ENCODE results near the gene CRTAC1.

CRTAC1 gene

DNA sequence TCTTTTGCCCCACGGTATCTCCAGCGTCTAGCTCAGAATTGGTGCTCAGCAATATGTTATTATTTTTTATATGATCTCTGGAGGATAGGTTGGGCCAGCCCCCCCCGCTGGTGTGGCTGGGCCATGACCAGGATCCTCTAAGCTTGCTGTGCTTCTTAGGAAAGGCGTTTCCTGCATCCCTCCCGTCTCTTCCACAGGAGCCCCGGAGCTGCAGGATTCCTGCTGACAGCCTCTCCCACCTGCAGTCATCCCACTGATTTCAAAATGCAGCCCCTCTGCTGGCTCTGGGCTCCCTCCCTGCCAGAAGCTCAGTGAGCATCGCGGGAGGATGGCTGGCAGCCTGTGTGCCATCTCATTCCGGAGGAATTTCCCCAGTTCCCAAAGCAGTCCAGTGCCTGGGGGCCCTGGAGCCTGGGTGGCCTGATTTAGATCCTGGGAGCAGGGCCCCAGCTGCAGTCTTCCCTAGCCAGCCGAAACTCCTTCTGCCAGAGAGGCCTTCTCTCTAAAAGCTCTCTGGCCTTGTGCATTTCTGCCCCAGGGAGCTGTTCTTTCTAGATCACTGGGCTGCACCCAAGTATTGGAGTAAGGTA is 202.6 kb downstream of the CRTAC1 start:
- no peak for DNase-seq

GRCh38 chr10:97826892-97827291 is 203.5 kb downstream of the CRTAC1 start:
- no peak for DNase-seq

DNA sequence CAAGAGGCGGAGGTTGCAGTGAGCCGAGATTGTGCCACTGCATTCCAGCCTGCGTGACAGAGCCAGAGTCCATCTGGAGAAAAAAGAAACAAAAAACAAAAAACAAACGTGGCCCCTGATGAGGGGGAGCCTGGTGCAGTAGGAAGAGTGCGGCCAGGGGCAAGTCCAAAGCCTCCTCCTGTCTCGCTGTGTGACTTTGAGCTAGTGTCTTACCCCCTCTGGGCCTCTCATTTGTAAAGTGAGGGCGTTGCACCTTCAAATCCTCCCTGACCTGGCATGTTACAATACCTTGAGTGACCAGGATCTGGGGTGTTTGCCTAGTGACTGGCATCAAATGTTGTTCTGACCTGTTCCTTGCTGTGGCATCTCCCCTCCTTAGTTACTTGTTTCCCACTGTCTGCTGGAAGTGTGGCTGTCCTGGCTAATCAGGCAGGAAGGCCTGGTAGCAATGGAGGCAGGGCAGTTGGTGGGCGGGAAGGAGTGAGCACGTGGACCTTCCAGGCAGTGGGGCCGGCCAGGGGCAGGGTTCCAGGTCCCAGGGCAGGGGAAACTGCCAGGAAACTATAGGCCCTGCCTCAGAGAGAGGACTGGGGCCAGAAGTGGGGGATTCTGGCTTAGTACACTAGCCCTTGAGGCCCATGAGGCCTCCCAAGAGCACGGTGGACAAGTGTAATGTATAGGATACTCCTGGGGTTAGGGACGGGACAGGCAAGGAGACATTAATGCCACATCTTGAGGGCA is 205.2 kb downstream of the CRTAC1 start:
- DNase-seq = no peak

DNA sequence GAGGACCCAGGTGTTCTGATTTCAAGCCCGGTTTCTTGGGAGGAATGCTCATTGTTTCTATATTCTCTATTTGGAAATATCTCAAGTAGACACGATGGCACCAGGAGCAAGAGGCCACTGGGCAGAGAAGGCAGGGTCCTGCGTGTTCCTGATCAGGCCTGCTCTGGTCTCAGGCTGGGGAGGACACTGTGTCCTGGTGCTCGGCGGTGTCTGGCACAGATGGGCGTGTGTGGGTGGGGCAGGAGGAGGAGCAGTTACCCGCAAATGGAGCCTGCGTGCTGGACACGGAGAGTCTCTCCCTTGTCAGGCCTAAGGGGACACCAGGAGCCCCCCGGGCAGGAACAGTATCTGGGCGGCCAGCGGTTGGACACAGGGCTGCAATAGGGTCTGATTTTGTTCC is 206.7 kb downstream of the CRTAC1 start:
- DNase-seq = no peak

DNA sequence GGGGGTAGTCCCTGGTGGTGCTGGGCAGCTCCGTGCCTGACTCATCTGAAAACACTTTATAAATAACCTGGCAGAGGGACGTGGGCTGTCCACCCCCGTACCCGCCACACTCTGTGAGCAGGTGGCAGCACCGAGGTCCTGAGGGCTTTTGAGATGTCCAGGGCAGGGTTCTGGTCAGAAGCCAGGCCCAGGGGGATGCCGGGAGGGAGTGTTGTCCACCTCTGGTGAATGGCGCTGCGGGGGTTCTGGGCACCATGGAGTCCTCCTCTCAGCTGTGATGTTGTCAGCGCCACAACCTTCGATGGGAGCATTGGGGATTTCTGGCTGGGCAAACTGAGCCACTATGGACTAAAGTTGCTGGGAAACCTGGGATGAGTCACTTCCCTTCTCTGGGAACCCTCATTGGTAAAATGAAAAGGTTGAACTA is 208.1 kb downstream of the CRTAC1 start:
- DNase-seq = no peak

GRCh38 chr10:97821308-97822038 is 208.9 kb downstream of the CRTAC1 start:
- no peak for DNase-seq

DNA sequence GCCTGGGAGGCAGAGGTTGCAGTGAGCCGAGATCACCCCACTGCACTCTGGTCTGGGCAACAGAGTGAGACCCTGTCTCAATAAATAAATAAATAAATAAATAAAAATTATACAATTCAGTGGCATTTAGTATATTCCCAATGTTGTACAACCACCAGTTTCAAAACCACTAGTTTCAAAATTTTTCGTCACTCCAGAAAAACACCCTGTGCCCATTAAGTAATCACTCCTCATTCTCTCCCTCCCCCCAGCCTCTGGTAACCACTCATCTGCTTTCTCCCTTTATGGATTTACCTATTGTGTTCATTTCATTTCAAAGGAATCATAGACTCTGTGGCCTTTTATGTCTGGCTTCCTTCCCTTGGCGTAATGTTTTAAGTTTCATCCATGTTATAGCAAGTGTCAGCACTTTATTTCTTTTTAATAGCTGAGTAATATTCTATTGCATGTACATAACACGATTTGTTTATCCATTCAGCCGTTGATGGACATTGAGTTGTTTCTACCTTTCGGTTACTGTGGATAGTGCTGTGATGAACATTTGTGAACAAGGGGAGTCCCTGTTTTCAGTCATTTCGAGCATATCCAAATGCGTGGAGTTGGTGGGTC is 210.2 kb downstream of the CRTAC1 start:
- no peak for DNase-seq

DNA sequence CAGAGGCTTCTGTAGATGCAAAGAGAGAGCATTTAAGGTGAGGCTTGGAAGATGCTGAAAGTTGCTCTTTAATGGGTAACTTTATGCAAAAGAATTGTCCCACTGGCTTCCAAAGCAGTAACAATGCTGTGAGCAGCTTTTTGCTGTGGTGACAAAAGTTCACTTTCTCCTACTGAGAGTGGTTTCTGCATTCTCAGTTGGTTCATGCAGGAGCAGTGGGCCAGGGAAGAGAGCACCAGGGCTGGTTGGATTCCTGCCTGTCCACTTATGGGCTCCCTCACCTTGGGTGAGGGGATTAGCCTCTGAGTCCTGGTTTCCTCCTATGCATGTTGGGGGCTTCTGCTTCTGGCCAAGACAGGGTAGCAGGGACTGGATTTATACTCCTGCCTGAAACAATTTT is 211.8 kb downstream of the CRTAC1 start:
- no peak for DNase-seq

DNA sequence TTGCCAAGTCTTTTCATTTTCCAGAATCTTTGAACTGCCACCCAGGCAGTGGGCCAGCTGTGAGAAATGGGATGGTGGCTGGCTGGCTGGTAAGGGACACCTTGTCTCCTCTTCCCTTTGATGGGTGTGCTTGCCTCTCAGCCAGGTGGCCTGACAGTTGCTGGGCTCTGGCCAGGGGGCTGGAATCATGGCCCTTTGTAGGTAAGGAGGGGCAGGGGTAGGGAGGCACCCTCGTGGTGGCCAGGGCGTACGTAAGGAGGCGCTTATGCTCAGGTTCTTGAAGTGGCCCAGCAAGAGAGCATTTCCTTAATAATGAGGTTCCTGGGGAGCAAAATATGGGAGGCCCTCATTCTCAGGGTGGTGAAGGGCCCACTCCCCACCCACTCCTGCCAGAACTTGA is 213.8 kb downstream of the CRTAC1 start:
- DNase-seq = no peak
